ENCODE results near the gene WNK1.

DNA sequence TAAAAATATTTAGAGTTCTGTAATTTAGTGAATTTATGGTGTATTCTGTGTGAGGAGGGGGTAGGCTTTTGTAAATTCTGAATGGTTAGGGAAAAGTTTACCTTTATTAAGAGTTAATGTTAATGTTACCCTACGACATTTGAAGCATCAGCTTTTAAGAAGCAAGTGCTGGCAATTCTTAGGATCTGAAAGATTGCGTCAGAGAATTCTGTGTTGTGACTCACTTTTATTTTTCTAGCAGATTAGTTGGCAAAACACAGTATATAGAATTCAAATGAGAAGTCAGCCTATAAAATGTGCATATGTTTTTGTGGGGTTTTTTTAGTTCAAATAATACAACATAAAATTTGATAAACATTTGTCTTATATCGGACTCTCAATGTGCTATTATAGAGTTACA, 99.5 kb downstream of the WNK1 start:
- TF ChIP-seq CTCF (IDR thresholded peaks at IDR 0.05): no peak
- TF ChIP-seq POLR2A (IDR thresholded peaks at IDR 0.05): no peak

Data from heart left ventricle (tissue), 13 donors.